GM12891 (cell line): ENCODE measurements around the gene EML3.
A peak's percentile ranks its signal among the peaks of the same experiment; 100 is the strongest.
"Not testable (repeated sequence)": the region's sequence is repeated elsewhere in the genome, so short reads cannot be mapped to it uniquely, and the experiment has no call there.

Experiments used
- DNase-seq: peaks from one replicate; pipeline ENCODE4 v3.0.0; 2011; ENCODE audit warnings: low spot score; ENCODE audit not compliant: insufficient read length
- FAIRE-seq: peaks from 2 replicates; lab custom pipeline; 2011; peaks lifted over from hg19 to GRCh38; lab: Jason Lieb, UNC
- PAX5 ChIP-seq: IDR thresholded peaks from 2 replicates; pipeline ENCODE4 v1.6.1; 2011; ENCODE audit warnings: low read length, moderate library complexity, mild to moderate bottlenecking; ENCODE audit not compliant: insufficient read depth, severe bottlenecking
- POLR2A ChIP-seq: IDR thresholded peaks from 2 replicates; pipeline ENCODE4 v1.6.1; 2011; ENCODE audit warnings: low read depth, low read length, control low read depth
- POLR2AphosphoS5 ChIP-seq: IDR thresholded peaks from 2 replicates; pipeline ENCODE4 v1.6.1; 2011; ENCODE audit warnings: low read depth, low read length, control low read depth
- POU2F2 ChIP-seq: IDR thresholded peaks from 2 replicates; pipeline ENCODE4 v1.6.1; 2011; ENCODE audit warnings: low read depth, mild to moderate bottlenecking, control low read depth, low read length, moderate library complexity
- SPI1 ChIP-seq: IDR thresholded peaks from 2 replicates; pipeline ENCODE4 v1.6.1; 2011; ENCODE audit warnings: low read depth, low read length, control low read depth
- TAF1 ChIP-seq: IDR thresholded peaks from 2 replicates; pipeline ENCODE4 v1.6.1; 2011; ENCODE audit warnings: low read depth, low read length, control low read depth

The EML3 gene

GRCh38 chr11:62573006-62573591 lies 39.5 kb downstream of the EML3 start:
- DNase-seq (no peak), FAIRE-seq (peak; percentile 66)
- TF ChIP-seq POLR2AphosphoS5: no peak
- TF ChIP-seq POLR2A: no peak
- no peak for TF ChIP-seq PAX5
- no peak for TF ChIP-seq TAF1
- no peak for TF ChIP-seq POU2F2
- TF ChIP-seq SPI1: no peak

GRCh38 chr11:62572431-62572830 lies 40.1 kb downstream of the EML3 start:
- FAIRE-seq (no peak), DNase-seq (no peak)
- no peak for TF ChIP-seq TAF1
- TF ChIP-seq PAX5: no peak
- no peak for TF ChIP-seq POLR2A
- no peak for TF ChIP-seq SPI1
- TF ChIP-seq POU2F2: no peak
- TF ChIP-seq POLR2AphosphoS5: no peak

GRCh38 chr11:62571493-62571892 lies 41.1 kb downstream of the EML3 start:
- FAIRE-seq, DNase-seq: not testable (repeated sequence)

GRCh38 chr11:62570903-62571302 lies 41.7 kb downstream of the EML3 start:
- FAIRE-seq, DNase-seq: not testable (repeated sequence)
- TF ChIP-seq SPI1: peak; percentile 52

- no peak for FAIRE-seq
- TF ChIP-seq SPI1 (no peak), POU2F2 (no peak), POLR2AphosphoS5 (no peak), POLR2A (no peak), PAX5 (no peak), TAF1 (no peak)
Measured at GRCh38 chr11:62569611-62570010, 43.0 kb downstream of the EML3 start.

GRCh38 chr11:62567018-62567633 lies 45.4 kb downstream of the EML3 start:
- DNase-seq (no peak), FAIRE-seq (no peak)
- TF ChIP-seq POLR2A: 0 out of 2 replicates have a peak, but pooled peaks have one; percentile 13
- no peak for TF ChIP-seq POLR2AphosphoS5

More at GRCh38 chr11:62569611-62570010, 43.0 kb downstream of the EML3 start:
- DNase-seq: no peak

- FAIRE-seq (no peak), DNase-seq (no peak)
- TF ChIP-seq SPI1: no peak
- no peak for TF ChIP-seq POLR2A
- no peak for TF ChIP-seq TAF1
- TF ChIP-seq POLR2AphosphoS5: no peak
- no peak for TF ChIP-seq PAX5
- TF ChIP-seq POU2F2: no peak
Measured at GRCh38 chr11:62566247-62566646, 46.3 kb downstream of the EML3 start.

GRCh38 chr11:62565100-62565802 lies 47.3 kb downstream of the EML3 start:
- no peak for FAIRE-seq
- TF ChIP-seq POU2F2 (no peak), SPI1 (no peak), TAF1 (no peak), PAX5 (no peak), POLR2AphosphoS5 (no peak), POLR2A (no peak)
- no peak for DNase-seq

- not testable (repeated sequence) for DNase-seq, FAIRE-seq
Measured at GRCh38 chr11:62561677-62562230, 50.8 kb downstream of the EML3 start.

GRCh38 chr11:62560566-62561103 lies 51.9 kb downstream of the EML3 start:
- no peak for DNase-seq
- no peak for TF ChIP-seq PAX5
- no peak for TF ChIP-seq POU2F2
- no peak for TF ChIP-seq SPI1
- TF ChIP-seq TAF1: no peak
- TF ChIP-seq POLR2AphosphoS5: no peak
- TF ChIP-seq POLR2A: no peak
- no peak for FAIRE-seq

GRCh38 chr11:62559626-62560025 lies 52.9 kb downstream of the EML3 start:
- not testable (repeated sequence) for FAIRE-seq, DNase-seq
